HepG2 (cell line): ENCODE results near the gene PXDC1. TPM values are rescaled to one million over a fixed set of nuclear protein-coding genes. Genes with fewer than 3 reads are reported as not detected.

Experiments used
- ATF1 ChIP-seq: IDR thresholded peaks from 2 replicates; pipeline ENCODE4 v1.6.1; 2016; ENCODE audit warnings: mild to moderate bottlenecking, control low read depth
- CHD2 ChIP-seq: IDR thresholded peaks from 2 replicates; pipeline ENCODE4 v1.6.1; 2011; ENCODE audit warnings: low read depth, low read length, improper control_type of control experiment
- FOXC1 ChIP-seq: sonication (generic); formaldehyde crosslinking; IDR thresholded peaks from 2 replicates; pipeline ENCODE4 v1.8.0; 2022; ENCODE audit warnings: mild to moderate bottlenecking, missing genetic modification reagents, borderline replicate concordance
- KDM4B ChIP-seq: sonication (generic); formaldehyde crosslinking; IDR thresholded peaks from 2 replicates; pipeline ENCODE4 v1.4.0; 2020; ENCODE audit warnings: missing genetic modification reagents
- KMT2A ChIP-seq: sonication (generic); formaldehyde crosslinking; IDR thresholded peaks from 2 replicates; pipeline ENCODE4 v1.4.0; 2020; ENCODE audit warnings: missing genetic modification reagents
- MBNL3 ChIP-seq: fragments of 250-450 bp; sonication (Bioruptor Pico); conservative IDR thresholded peaks from 2 replicates; pipeline ENCODE4 v1.8.0; 2022; ENCODE audit warnings: mild to moderate bottlenecking, inconsistent platforms
- MIER2 ChIP-seq: IDR thresholded peaks from 2 replicates; pipeline ENCODE4 v1.6.1; 2016; ENCODE audit warnings: missing biosample characterization, missing genetic modification reagents
- RFX3 ChIP-seq: IDR thresholded peaks from 2 replicates; pipeline ENCODE4 v1.6.1; 2016; ENCODE audit warnings: missing biosample characterization, missing genetic modification reagents
- SRSF1 ChIP-seq: fragments of 200-400 bp; formaldehyde crosslinking; optimal IDR thresholded peaks from 2 replicates; pipeline ENCODE3; 2017; ENCODE audit warnings: mild to moderate bottlenecking, low read depth, low read length, moderate library complexity
- SRSF9 ChIP-seq: fragments of 200-400 bp; formaldehyde crosslinking; IDR thresholded peaks from 2 replicates; pipeline ENCODE4 v1.6.1; 2018; ENCODE audit warnings: borderline replicate concordance, mild to moderate bottlenecking, low read depth, low read length; ENCODE audit not compliant: insufficient read depth, poor library complexity, severe bottlenecking
- TCF12 ChIP-seq, 2 experiments: fragments of 450-650 bp in 1 of 2; sonication (generic) in 1 of 2; formaldehyde crosslinking in 1 of 2; IDR thresholded peaks; 2 replicates each; pipeline versions ENCODE4 v1.6.1 to v1.8.0; 2017 to 2022; ENCODE audit warnings: antibody characterized with exemption in 1 of 2, mild to moderate bottlenecking in 1 of 2, missing genetic modification reagents in 1 of 2, moderate library complexity in 1 of 2
- TOE1 ChIP-seq: sonication (generic); formaldehyde crosslinking; IDR thresholded peaks from 2 replicates; pipeline ENCODE4 v1.4.0; 2020; ENCODE audit warnings: mild to moderate bottlenecking, missing genetic modification reagents
- TSC22D2 ChIP-seq: sonication (generic); formaldehyde crosslinking; IDR thresholded peaks from 2 replicates; pipeline ENCODE4 v1.5.1; 2020; ENCODE audit warnings: missing genetic modification reagents, mild to moderate bottlenecking, borderline replicate concordance
- ZNF264 ChIP-seq: sonication (generic); formaldehyde crosslinking; IDR thresholded peaks from 2 replicates; pipeline ENCODE4 v1.4.0; 2020; ENCODE audit warnings: missing genetic modification reagents
- ZNF337 ChIP-seq: sonication (generic); formaldehyde crosslinking; IDR thresholded peaks from 2 replicates; pipeline ENCODE4 v1.5.1; 2020; ENCODE audit warnings: missing genetic modification reagents, low read depth, mild to moderate bottlenecking, borderline replicate concordance
- ZNF510 ChIP-seq: sonication (generic); formaldehyde crosslinking; IDR thresholded peaks from 2 replicates; pipeline ENCODE4 v1.4.0; 2020; ENCODE audit warnings: low read depth, mild to moderate bottlenecking, missing genetic modification reagents
- ZNF556 ChIP-seq: sonication (generic); formaldehyde crosslinking; IDR thresholded peaks from 2 replicates; pipeline ENCODE4 v1.4.0; 2020; ENCODE audit warnings: mild to moderate bottlenecking, missing genetic modification reagents, borderline replicate concordance
- ZNF558 ChIP-seq: sonication (generic); formaldehyde crosslinking; IDR thresholded peaks from 2 replicates; pipeline ENCODE4 v1.9.0; 2022; ENCODE audit warnings: mild to moderate bottlenecking, missing genetic modification reagents, borderline replicate concordance
- ZNF605 ChIP-seq: sonication (generic); formaldehyde crosslinking; IDR thresholded peaks from 2 replicates; pipeline ENCODE4 v1.8.0; 2022; ENCODE audit warnings: mild to moderate bottlenecking, missing genetic modification reagents
- ZNF746 ChIP-seq: sonication (generic); formaldehyde crosslinking; IDR thresholded peaks from 2 replicates; pipeline ENCODE4 v1.8.0; 2022; ENCODE audit warnings: mild to moderate bottlenecking, missing genetic modification reagents
- ZNF766 ChIP-seq: sonication (generic); formaldehyde crosslinking; IDR thresholded peaks from 2 replicates; pipeline ENCODE4 v1.5.0; 2020; ENCODE audit warnings: missing genetic modification reagents, borderline replicate concordance
- ZNF776 ChIP-seq: sonication (generic); formaldehyde crosslinking; IDR thresholded peaks from 2 replicates; pipeline ENCODE4 v1.4.0; 2020; ENCODE audit warnings: mild to moderate bottlenecking, missing genetic modification reagents
- ZNF788 ChIP-seq: sonication (generic); formaldehyde crosslinking; IDR thresholded peaks from 2 replicates; pipeline ENCODE4 v1.5.0; 2020; ENCODE audit warnings: mild to moderate bottlenecking, missing genetic modification reagents, borderline replicate concordance
- polyA plus RNA-seq, 8 experiments: library from polyadenylated mRNA; depleted of rRNA in 3 of 8; stranded (reverse) in 7 of 8; unstranded in 1 of 8; fragments of >200 nt; fragmentation: Illumina TruSeq in 4 of 8; extraction: Trizol in 4 of 8; gene quantifications; 2 replicates each; pipeline versions ENCODE4 v1.2.1 to v1.2.3, GENCODE V29; 2011 to 2016; ENCODE audit warnings: low read depth in 4 of 8, missing spikeins in 1 of 8, mixed read lengths in 1 of 8; ENCODE audit not compliant: insufficient read depth in 1 of 8
- total RNA-seq, 5 experiments: library from RNA; depleted of rRNA; stranded (reverse); fragments of >200 nt; fragmentation: Illumina TruSeq; extraction: Trizol; gene quantifications; 2 replicates each; pipeline ENCODE4 v1.2.3, GENCODE V29; 2016; ENCODE audit warnings: low read depth in 1 of 5
- TF ChIP-seq, protein P1 (sequence below): sonication (generic); formaldehyde crosslinking; IDR thresholded peaks from 2 replicates; pipeline ENCODE4 v1.5.1; 2020; ENCODE audit warnings: missing genetic modification reagents, mild to moderate bottlenecking, borderline replicate concordance
- TF ChIP-seq, protein P2 (sequence below): sonication (generic); formaldehyde crosslinking; IDR thresholded peaks from 2 replicates; pipeline ENCODE4 v1.8.1; 2023; ENCODE audit warnings: missing genetic modification reagents, inconsistent platforms, borderline replicate concordance

Gene PXDC1
- total and polyA plus RNA-seq, 2 of the 13 experiments (the other 11 are each of a cell fraction or from before 2014, with no cell fraction given) = 32.4 to 34.7 TPM

- TF ChIP-seq ZNF264 (CRISPR knock-in tag) = peak; percentile 85
- no peak; the same call in 1 of the 2 replicates for TF ChIP-seq ZNF556 (CRISPR knock-in tag)
- no peak for TF ChIP-seq RFX3 (CRISPR knock-in tag)
- peak; percentile 14; the same call in 1 of the 2 replicates for TF ChIP-seq ZNF788 (CRISPR knock-in tag)
- no peak for TF ChIP-seq TCF12 (IDR thresholded peaks at IDR 0.05)
- TF ChIP-seq TCF12 (CRISPR knock-in tag; IDR thresholded peaks at IDR 0.05) = peak; percentile 88
- 0 out of 2 replicates have a peak, but pooled peaks have one; percentile 69 for TF ChIP-seq TOE1 (CRISPR knock-in tag)
- no peak for TF ChIP-seq ZNF776 (CRISPR knock-in tag)
- TF ChIP-seq CHD2 = no peak
- peak; percentile 85 for TF ChIP-seq ZNF605
- TF ChIP-seq MIER2 (CRISPR knock-in tag) = no peak; the same call in 1 of the 2 replicates
- TF ChIP-seq, protein P1, sequence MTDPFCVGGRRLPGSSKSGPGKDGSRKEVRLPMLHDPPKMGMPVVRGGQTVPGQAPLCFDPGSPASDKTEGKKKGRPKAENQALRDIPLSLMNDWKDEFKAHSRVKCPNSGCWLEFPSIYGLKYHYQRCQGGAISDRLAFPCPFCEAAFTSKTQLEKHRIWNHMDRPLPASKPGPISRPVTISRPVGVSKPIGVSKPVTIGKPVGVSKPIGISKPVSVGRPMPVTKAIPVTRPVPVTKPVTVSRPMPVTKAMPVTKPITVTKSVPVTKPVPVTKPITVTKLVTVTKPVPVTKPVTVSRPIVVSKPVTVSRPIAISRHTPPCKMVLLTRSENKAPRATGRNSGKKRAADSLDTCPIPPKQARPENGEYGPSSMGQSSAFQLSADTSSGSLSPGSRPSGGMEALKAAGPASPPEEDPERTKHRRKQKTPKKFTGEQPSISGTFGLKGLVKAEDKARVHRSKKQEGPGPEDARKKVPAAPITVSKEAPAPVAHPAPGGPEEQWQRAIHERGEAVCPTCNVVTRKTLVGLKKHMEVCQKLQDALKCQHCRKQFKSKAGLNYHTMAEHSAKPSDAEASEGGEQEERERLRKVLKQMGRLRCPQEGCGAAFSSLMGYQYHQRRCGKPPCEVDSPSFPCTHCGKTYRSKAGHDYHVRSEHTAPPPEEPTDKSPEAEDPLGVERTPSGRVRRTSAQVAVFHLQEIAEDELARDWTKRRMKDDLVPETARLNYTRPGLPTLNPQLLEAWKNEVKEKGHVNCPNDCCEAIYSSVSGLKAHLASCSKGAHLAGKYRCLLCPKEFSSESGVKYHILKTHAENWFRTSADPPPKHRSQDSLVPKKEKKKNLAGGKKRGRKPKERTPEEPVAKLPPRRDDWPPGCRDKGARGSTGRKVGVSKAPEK = no peak
- TF ChIP-seq ZNF766 (CRISPR knock-in tag) = peak; percentile 68; the same call in 1 of the 2 replicates
- TF ChIP-seq TSC22D2 (CRISPR knock-in tag) = no peak
- TF ChIP-seq SRSF1 = no peak
- TF ChIP-seq KMT2A (CRISPR knock-in tag) = peak; percentile 32
- no peak for TF ChIP-seq MBNL3 (CRISPR knock-in tag)
- TF ChIP-seq FOXC1 (CRISPR knock-in tag) = no peak
- no peak; the same call in 1 of the 2 replicates for TF ChIP-seq ZNF558 (CRISPR knock-in tag)
- TF ChIP-seq, protein P2, sequence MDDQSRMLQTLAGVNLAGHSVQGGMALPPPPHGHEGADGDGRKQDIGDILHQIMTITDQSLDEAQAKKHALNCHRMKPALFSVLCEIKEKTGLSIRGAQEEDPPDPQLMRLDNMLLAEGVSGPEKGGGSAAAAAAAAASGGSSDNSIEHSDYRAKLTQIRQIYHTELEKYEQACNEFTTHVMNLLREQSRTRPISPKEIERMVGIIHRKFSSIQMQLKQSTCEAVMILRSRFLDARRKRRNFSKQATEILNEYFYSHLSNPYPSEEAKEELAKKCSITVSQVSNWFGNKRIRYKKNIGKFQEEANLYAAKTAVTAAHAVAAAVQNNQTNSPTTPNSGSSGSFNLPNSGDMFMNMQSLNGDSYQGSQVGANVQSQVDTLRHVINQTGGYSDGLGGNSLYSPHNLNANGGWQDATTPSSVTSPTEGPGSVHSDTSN = no peak
- TF ChIP-seq ATF1 = no peak; the same call in 1 of the 2 replicates
- TF ChIP-seq ZNF746 (CRISPR knock-in tag) = no peak
- TF ChIP-seq ZNF510 (CRISPR knock-in tag) = no peak; the same call in none of the 2 replicates
- 0 out of 2 replicates have a peak, but pooled peaks have one; percentile 14 for TF ChIP-seq KDM4B (CRISPR knock-in tag)
- TF ChIP-seq SRSF9 = no peak
- TF ChIP-seq ZNF337 (CRISPR knock-in tag) = peak; percentile 94
Measured at GRCh38 chr6:3789018-3789895, 37.7 kb upstream of the PXDC1 start (continued).
